WTC11 (cell line): ENCODE measurements around the gene GALT. TPM values are rescaled to one million over a fixed set of nuclear protein-coding genes. Genes with fewer than 3 reads are reported as not detected.

Experiments used
- ATAC-seq: fragments of 200-7000 bp; cut with Tn5 transposase; 2 replicates; pipeline ENCODE4 v1.10.0; 2021; ENCODE audit warnings: mild to moderate bottlenecking, moderate library complexity
- CTCF ChIA-PET: fragments of 300-600 bp; sonication (Branson Sonifier 250); formaldehyde crosslinking; loops from one replicate; lab custom pipeline; 2021; ENCODE audit warnings: antibody characterized with exemption; lab: Charles Lee
- POLR2A ChIA-PET: fragments of 350-600 bp; sonication (Branson Sonifier 250); formaldehyde crosslinking; loops from one replicate; lab custom pipeline; 2021; ENCODE audit warnings: antibody characterized with exemption; lab: Charles Lee
- DNase-seq: peaks from one replicate; pipeline ENCODE4 v3.0.0; 2021; ENCODE audit warnings: low spot score
- H3K27ac Mint-ChIP-seq: 2 replicates; pipeline ENCODE4 v1.8.0; 2021; ENCODE audit warnings: mixed read lengths
- H3K27me3 Mint-ChIP-seq: 2 replicates; pipeline ENCODE4 v1.8.0; 2021; ENCODE audit warnings: low read depth, mild to moderate bottlenecking, moderate library complexity, mixed read lengths
- H3K36me3 Mint-ChIP-seq: 2 replicates; pipeline ENCODE4 v1.8.0; 2021; ENCODE audit warnings: mixed read lengths
- H3K4me1 Mint-ChIP-seq: 2 replicates; pipeline ENCODE4 v1.8.0; 2022; ENCODE audit warnings: mixed read lengths
- H3K4me3 Mint-ChIP-seq: 2 replicates; pipeline ENCODE4 v1.8.0; 2021; ENCODE audit warnings: mild to moderate bottlenecking, moderate library complexity, mixed read lengths
- H3K9me3 Mint-ChIP-seq: 2 replicates; pipeline ENCODE4 v1.8.0; 2021; ENCODE audit warnings: mixed read lengths
- CREB1 ChIP-seq: sonication (generic); formaldehyde crosslinking; IDR thresholded peaks from 2 replicates; pipeline ENCODE4 v1.8.0; 2023; ENCODE audit warnings: mild to moderate bottlenecking, missing genetic modification reagents
- ELF4 ChIP-seq: sonication (generic); formaldehyde crosslinking; IDR thresholded peaks from 2 replicates; pipeline ENCODE4 v1.8.1; 2022; ENCODE audit warnings: low read depth, mild to moderate bottlenecking, moderate library complexity, missing genetic modification reagents
- EMX1 ChIP-seq: fragments of 250-450 bp; sonication (Bioruptor Pico); IDR thresholded peaks from 2 replicates; pipeline ENCODE4 v1.8.0; 2021; ENCODE audit warnings: mild to moderate bottlenecking
- GABPB1 ChIP-seq: sonication (generic); formaldehyde crosslinking; IDR thresholded peaks from 2 replicates; pipeline ENCODE4 v1.8.1; 2023; ENCODE audit warnings: mild to moderate bottlenecking, missing genetic modification reagents
- GTF2I ChIP-seq: fragments of 250-450 bp; sonication (Bioruptor Pico); conservative IDR thresholded peaks from 2 replicates; pipeline ENCODE4 v1.4.0; 2021; ENCODE audit warnings: mild to moderate bottlenecking
- IRF1 ChIP-seq: sonication (generic); formaldehyde crosslinking; IDR thresholded peaks from 2 replicates; pipeline ENCODE4 v1.8.0; 2023; ENCODE audit warnings: missing genetic modification reagents
- IRF2 ChIP-seq: sonication (generic); formaldehyde crosslinking; IDR thresholded peaks from 2 replicates; pipeline ENCODE4 v1.8.0; 2022; ENCODE audit warnings: low read depth, missing genetic modification reagents, borderline replicate concordance
- JAZF1 ChIP-seq: fragments of 250-450 bp; sonication (Bioruptor Pico); IDR thresholded peaks from 2 replicates; pipeline ENCODE4 v1.9.0; 2021; ENCODE audit warnings: moderate library complexity, mild to moderate bottlenecking, inconsistent platforms
- MYBL2 ChIP-seq: sonication (generic); formaldehyde crosslinking; IDR thresholded peaks from 2 replicates; pipeline ENCODE4 v1.8.1; 2023; ENCODE audit warnings: mild to moderate bottlenecking, moderate library complexity, missing genetic modification reagents
- NFATC4 ChIP-seq: fragments of 250-450 bp; sonication (Bioruptor Pico); IDR thresholded peaks from 2 replicates; pipeline ENCODE4 v1.9.0; 2021; ENCODE audit warnings: mild to moderate bottlenecking
- NR1H2 ChIP-seq: sonication (generic); formaldehyde crosslinking; IDR thresholded peaks from 2 replicates; pipeline ENCODE4 v1.9.0; 2021; ENCODE audit warnings: mild to moderate bottlenecking, moderate library complexity, missing genetic modification reagents
- NR3C1 ChIP-seq: sonication (generic); formaldehyde crosslinking; conservative IDR thresholded peaks from 2 replicates; pipeline ENCODE4 v1.8.1; 2023; ENCODE audit warnings: low read depth, mild to moderate bottlenecking, missing genetic modification reagents
- RORB ChIP-seq: fragments of 250-450 bp; sonication (Bioruptor Pico); IDR thresholded peaks from 2 replicates; pipeline ENCODE4 v1.9.0; 2021; ENCODE audit warnings: mild to moderate bottlenecking
- SMAD4 ChIP-seq: sonication (generic); formaldehyde crosslinking; IDR thresholded peaks from 2 replicates; pipeline ENCODE4 v1.8.0; 2022; ENCODE audit warnings: mild to moderate bottlenecking, missing genetic modification reagents
- TP53 ChIP-seq: sonication (generic); formaldehyde crosslinking; IDR thresholded peaks from 2 replicates; pipeline ENCODE4 v1.8.1; 2023; ENCODE audit warnings: mild to moderate bottlenecking, missing genetic modification reagents
- ZBTB21 ChIP-seq: sonication (generic); formaldehyde crosslinking; IDR thresholded peaks from 2 replicates; pipeline ENCODE4 v1.8.1; 2023; ENCODE audit warnings: mild to moderate bottlenecking, missing genetic modification reagents, borderline replicate concordance
- ZNF232 ChIP-seq: sonication (generic); formaldehyde crosslinking; IDR thresholded peaks from 2 replicates; pipeline ENCODE4 v1.8.0; 2022; ENCODE audit warnings: mild to moderate bottlenecking, missing genetic modification reagents
- ZNF263 ChIP-seq: sonication (generic); formaldehyde crosslinking; IDR thresholded peaks from 2 replicates; pipeline ENCODE4 v1.8.1; 2022; ENCODE audit warnings: low read depth, mild to moderate bottlenecking, moderate library complexity, missing genetic modification reagents
- ZNF671 ChIP-seq: fragments of 250-450 bp; sonication (Bioruptor Pico); IDR thresholded peaks from 2 replicates; pipeline ENCODE4 v1.8.0; 2021; ENCODE audit warnings: mild to moderate bottlenecking
- total RNA-seq: library from RNA; stranded (reverse); gene quantifications from 3 replicates; pipeline ENCODE4 v1.2.3, GENCODE V29; 2021
- TF ChIP-seq, protein P1 (sequence below): sonication (generic); formaldehyde crosslinking; IDR thresholded peaks from 2 replicates; pipeline ENCODE4 v1.8.0; 2022; ENCODE audit warnings: mild to moderate bottlenecking, missing genetic modification reagents

Gene GALT
- total RNA-seq, 1 experiment from 2014 or later: 39.7 TPM

DNA sequence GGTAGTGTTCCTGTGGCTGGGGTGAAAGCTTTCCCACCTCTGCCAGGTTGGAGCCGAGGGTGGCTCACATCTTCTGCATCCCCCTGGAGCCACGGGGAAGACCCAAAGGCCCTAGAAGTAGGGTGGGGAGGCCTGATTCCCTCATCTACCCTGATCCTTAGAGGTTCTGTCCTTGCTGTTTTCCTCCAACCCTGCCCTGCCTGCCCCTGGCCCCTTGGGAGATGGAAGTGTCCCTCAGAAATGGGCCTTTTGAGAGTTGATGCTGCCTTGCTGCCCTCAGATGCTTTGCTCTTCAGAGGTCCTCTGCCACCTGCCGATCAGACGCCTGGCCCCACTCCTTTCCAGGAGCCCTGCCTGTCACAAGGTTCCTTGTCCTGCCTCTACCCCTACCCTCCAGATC is 38.3 kb downstream of the GALT start:
- H3K27me3 Mint-ChIP-seq: no peaks in the 10 kb centered on the region
- no peak overlapping the region for H3K4me3 Mint-ChIP-seq
- ChIA-PET POLR2A (no interaction called here), CTCF (interaction anchor here (1.8 to 9.0 kb wide), 3 partner anchors 16 to 20 kb away, joined by 3 to 60 read pairs (median 23); no protein-coding TSS in a partner anchor)
- H3K27ac Mint-ChIP-seq: no peak overlapping the region
- TF ChIP-seq NR1H2 (CRISPR knock-in tag): no peak
- no peak for TF ChIP-seq ELF4 (CRISPR knock-in tag)
- ATAC-seq (no peak), DNase-seq (no peak)
- no peaks in the 10 kb centered on the region for H3K9me3 Mint-ChIP-seq
- H3K4me1 Mint-ChIP-seq: peaks cover 16% of the 10 kb centered on the region
- H3K36me3 Mint-ChIP-seq: no peaks in the 10 kb centered on the region

DNA sequence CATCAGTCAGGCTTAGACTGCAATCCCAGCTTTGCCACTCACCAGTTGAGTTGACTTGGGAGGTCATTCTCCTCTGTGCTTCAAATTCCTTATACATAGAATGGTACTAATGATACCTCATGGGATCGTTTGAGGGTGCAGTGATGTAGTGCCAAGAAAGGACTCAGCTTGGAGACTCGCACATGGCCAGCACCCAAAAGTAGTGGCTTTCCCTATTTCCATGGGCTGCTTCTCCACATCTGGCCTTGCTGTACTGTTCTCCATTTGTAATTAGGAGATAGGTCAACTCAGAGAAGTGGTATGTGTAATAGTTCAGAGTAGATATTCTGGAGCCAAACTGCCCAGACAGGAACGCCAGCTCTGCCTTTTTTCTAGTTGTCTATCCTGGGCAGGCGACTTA is 39.1 kb downstream of the GALT start:
- ATAC-seq: no peak
- Mint-ChIP-seq H3K9me3 (no peaks in the 10 kb centered on the region), H3K4me1 (peaks cover 16% of the 10 kb centered on the region), H3K36me3 (no peaks in the 10 kb centered on the region), H3K27ac (no peak overlapping the region), H3K4me3 (no peak overlapping the region), H3K27me3 (no peaks in the 10 kb centered on the region)
- ChIA-PET POLR2A (no interaction called here), CTCF (interaction anchor here (1.4 to 9.0 kb wide), 4 partner anchors 15 to 52 kb away, joined by 3 to 60 read pairs (median 13); no protein-coding TSS in a partner anchor)
- TF ChIP-seq ZNF263 (CRISPR knock-in tag): no peak
- no peak for TF ChIP-seq JAZF1
- TF ChIP-seq SMAD4 (CRISPR knock-in tag): no peak
- no peak for TF ChIP-seq GTF2I (CRISPR knock-in tag)
- TF ChIP-seq ZNF232 (CRISPR knock-in tag): no peak
- no peak for TF ChIP-seq CREB1 (CRISPR knock-in tag)
- no peak for DNase-seq

- ChIA-PET CTCF (interaction anchor here (0.5 to 9.0 kb wide), 5 partner anchors 15 to 52 kb away, joined by 3 to 60 read pairs (median 3); no protein-coding TSS in a partner anchor), POLR2A (no interaction called here)
- H3K9me3 Mint-ChIP-seq: no peaks in the 10 kb centered on the region
- no peaks in the 10 kb centered on the region for H3K36me3 Mint-ChIP-seq
- ATAC-seq: no peak
- no peak overlapping the region for H3K4me3 Mint-ChIP-seq
- TF ChIP-seq MYBL2: no peak
- TF ChIP-seq, protein P1, sequence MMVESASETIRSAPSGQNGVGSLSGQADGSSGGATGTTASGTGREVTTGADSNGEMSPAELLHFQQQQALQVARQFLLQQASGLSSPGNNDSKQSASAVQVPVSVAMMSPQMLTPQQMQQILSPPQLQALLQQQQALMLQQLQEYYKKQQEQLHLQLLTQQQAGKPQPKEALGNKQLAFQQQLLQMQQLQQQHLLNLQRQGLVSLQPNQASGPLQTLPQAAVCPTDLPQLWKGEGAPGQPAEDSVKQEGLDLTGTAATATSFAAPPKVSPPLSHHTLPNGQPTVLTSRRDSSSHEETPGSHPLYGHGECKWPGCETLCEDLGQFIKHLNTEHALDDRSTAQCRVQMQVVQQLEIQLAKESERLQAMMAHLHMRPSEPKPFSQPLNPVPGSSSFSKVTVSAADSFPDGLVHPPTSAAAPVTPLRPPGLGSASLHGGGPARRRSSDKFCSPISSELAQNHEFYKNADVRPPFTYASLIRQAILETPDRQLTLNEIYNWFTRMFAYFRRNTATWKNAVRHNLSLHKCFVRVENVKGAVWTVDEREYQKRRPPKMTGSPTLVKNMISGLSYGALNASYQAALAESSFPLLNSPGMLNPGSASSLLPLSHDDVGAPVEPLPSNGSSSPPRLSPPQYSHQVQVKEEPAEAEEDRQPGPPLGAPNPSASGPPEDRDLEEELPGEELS: no peak
- H3K27me3 Mint-ChIP-seq: no peaks in the 10 kb centered on the region
- no peak overlapping the region for H3K27ac Mint-ChIP-seq
- DNase-seq: no peak
- H3K4me1 Mint-ChIP-seq: peaks cover 16% of the 10 kb centered on the region
Observed at GRCh38 chr9:34686231-34686630, 39.8 kb downstream of the GALT start.

DNA sequence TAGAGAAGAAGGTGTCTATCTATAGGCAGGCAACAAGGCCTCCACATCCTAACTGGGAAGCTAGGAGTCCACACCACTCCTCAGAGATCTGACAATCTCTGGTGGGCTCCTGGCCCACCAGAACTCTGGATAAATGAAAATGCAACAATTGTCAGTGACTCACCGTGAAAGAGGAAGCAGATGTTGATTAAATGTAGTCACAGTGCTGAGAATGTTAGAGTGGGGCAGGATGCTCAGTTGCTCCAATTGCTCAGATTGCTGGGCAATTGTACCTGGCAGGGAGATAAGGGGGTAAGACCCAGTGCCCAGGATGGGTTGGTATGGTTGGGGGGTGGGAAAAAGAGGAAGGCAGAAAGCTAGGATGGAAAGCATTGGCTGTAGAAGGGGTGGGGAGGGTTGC is 40.3 kb downstream of the GALT start:
- H3K27ac Mint-ChIP-seq: no peak overlapping the region
- peaks cover 16% of the 10 kb centered on the region for H3K4me1 Mint-ChIP-seq
- CTCF ChIA-PET: interaction anchor here (1.4 to 9.0 kb wide), 3 partner anchors 14 to 53 kb away, joined by 3 to 60 read pairs (median 23); no protein-coding TSS in a partner anchor
- no peak for TF ChIP-seq EMX1
- no peak for TF ChIP-seq ZBTB21 (CRISPR knock-in tag)
- TF ChIP-seq NR3C1 (CRISPR knock-in tag): no peak
- TF ChIP-seq GABPB1 (CRISPR knock-in tag): no peak
- TF ChIP-seq TP53 (CRISPR knock-in tag): no peak
- no peak for TF ChIP-seq ZNF671 (CRISPR knock-in tag)
- TF ChIP-seq NFATC4 (CRISPR knock-in tag): no peak
- TF ChIP-seq IRF2 (CRISPR knock-in tag): no peak
- no peak for TF ChIP-seq RORB (CRISPR knock-in tag)
- no peak for TF ChIP-seq IRF1 (CRISPR knock-in tag)
- TF ChIP-seq, all 79 proteins: peak for 0
- DNase-seq: no peak
- H3K27me3 Mint-ChIP-seq: no peaks in the 10 kb centered on the region
- POLR2A ChIA-PET: no interaction called here
- H3K4me3 Mint-ChIP-seq: no peak overlapping the region
- no peaks in the 10 kb centered on the region for H3K36me3 Mint-ChIP-seq
- no peak for ATAC-seq
- H3K9me3 Mint-ChIP-seq: no peaks in the 10 kb centered on the region
